Fibroblast of skin of back (primary cell): ENCODE results near the gene SCAF8.
"Not testable (repeated sequence)": the region's sequence is repeated elsewhere in the genome, so short reads cannot be mapped to it uniquely, and the experiment has no call there.

Experiments used
- DNase-seq: peaks from one replicate; pipeline ENCODE4 v3.0.0-alpha.2; 2013

SCAF8 gene

DNA sequence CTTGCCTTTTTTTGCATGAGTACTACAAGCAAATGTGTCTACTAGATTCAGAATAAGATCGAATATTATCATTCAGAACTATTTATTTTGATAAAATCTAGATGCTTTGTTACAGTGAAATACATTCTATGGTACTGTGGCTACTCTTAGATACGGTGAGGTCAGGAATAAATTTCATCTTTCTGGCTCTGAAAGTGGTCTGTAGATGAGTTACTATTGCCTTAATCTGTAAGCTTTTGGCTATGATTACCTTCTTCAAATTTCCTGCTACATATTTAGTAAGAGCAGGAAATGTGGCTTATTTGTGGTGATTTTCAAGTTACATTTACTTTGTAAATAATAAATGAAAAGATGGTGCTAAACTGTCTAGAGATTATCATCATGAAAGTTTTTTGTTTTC is 50.0 kb downstream of the SCAF8 start:
- DNase-seq = no peak

- DNase-seq = no peak
Observed at GRCh38 chr6:154785075-154785474, 51.9 kb downstream of the SCAF8 start.

GRCh38 chr6:154786144-154786868 is 53.1 kb downstream of the SCAF8 start:
- DNase-seq = no peak

DNA sequence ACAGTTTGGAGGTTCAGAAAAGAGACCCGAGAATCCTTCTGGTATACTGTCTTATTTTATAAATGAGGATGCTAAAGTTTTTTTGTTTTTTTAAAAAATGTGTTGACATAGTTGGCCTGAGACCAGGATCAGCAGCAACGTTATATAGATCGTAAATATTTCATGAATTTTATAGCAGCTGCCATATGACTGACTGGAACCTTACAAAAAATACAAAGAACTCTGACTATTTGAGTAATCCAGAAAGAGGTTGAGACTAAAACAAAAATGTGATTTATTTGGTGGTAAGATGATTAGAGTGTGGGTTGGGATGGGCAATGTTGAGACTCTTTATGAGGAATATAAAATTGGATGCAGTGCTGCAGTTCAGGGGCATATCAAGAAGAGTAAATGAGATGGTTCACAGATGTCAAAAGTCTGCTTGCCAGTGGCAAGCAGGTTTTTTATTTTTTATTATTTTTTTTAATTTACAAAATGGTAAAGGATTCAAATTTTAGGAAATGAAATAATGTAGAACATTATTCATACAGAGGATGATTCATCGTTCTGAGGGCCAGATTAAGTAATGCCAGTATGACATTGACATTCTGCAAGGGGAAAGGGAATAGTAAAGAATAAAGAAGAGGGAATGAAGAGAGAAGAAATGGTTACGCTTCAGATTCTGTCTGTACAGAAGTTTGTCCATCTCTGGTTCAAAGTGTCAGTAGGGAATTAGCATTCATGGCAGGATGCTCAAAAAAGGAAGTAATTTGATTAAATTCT is 58.5 kb downstream of the SCAF8 start:
- peak; percentile 39 for DNase-seq

- no peak for DNase-seq
Observed at GRCh38 chr6:154792325-154792724, 59.1 kb downstream of the SCAF8 start.

- peak; percentile 16 for DNase-seq
Observed at GRCh38 chr6:154792761-154793160, 59.5 kb downstream of the SCAF8 start.

DNA sequence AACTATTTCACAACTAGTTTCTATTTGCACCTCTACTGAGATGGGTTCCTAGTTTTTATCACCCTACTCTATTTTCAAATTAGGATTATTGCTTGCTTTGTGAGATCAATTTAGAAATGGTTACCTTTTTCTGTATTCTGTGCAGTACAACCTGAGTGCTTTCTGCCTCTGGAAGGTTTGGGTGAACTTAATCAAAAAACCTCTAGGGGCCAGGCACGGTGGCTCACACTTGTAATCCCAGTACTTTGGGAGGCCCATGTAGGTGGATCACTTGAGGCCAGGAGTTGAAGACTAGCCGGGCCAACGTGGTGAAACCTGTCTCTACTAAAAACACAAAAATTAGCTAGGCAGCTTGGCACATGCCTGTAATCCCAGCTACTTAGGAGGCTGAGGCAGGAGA is 63.3 kb downstream of the SCAF8 start:
- no peak for DNase-seq

- no peak for DNase-seq
Observed at GRCh38 chr6:154797857-154798256, 64.6 kb downstream of the SCAF8 start.

- no peak for DNase-seq
Observed at GRCh38 chr6:154800338-154800737, 67.1 kb downstream of the SCAF8 start.

DNA sequence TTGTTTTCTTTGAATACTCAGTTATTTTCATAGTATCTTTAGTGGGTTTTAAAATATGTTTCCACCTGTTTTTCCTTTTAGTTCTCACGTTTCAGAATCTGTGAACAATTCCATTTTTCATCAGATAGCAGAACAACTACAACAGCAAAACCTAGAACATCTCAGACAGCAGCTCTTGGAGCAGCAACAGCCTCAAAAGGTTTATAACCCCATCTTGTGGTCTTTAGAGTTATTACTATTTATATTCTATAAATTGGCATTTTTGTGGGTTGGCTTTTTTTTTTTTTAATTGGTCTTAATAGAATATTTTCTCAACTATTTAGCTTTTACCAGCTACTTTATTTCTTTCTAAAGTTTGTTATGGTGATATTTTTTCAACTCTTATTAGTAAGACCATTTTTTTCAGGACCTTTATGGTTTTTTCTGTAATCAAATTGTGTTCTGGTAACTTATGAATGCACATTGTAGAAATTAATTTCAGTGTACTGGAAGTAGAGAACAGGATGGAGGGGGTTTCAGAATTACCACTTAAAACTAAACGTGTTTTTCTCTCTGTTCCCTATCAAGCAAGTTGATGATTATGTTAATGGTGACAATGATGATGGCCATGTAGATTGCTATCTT is 72.2 kb downstream of the SCAF8 start:
- peak; percentile 49 for DNase-seq

DNA sequence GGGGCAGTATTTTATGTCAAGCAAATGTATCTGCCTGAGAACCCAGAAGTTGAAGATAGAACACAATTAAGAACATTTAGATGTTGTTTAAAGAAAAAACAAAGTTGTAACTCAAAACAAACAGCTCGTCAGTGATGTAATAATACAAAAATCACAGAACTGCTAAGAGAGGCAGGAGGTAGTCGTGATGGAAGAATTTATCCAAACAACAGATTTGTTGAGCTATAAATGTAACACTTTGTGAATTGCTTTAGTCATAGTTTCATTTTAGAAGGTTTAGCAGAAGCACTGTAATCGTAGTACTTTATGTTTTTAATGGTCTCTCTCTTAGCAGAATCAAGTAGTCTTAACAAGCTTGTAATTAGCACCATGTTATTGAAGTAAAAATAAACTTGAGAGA is 73.6 kb downstream of the SCAF8 start:
- DNase-seq = peak; percentile 21

GRCh38 chr6:154811663-154812062 is 78.4 kb downstream of the SCAF8 start:
- not testable (repeated sequence) for DNase-seq

GRCh38 chr6:154814063-154814462 is 80.8 kb downstream of the SCAF8 start:
- no peak for DNase-seq

GRCh38 chr6:154815938-154816820 is 83.0 kb downstream of the SCAF8 start:
- DNase-seq = peak; percentile 62

- no peak for DNase-seq
Observed at GRCh38 chr6:154821099-154821498, 87.9 kb downstream of the SCAF8 start.

GRCh38 chr6:154821638-154822037 is 88.4 kb downstream of the SCAF8 start:
- DNase-seq = no peak

- DNase-seq = no peak
Observed at GRCh38 chr6:154822947-154823558, 89.8 kb downstream of the SCAF8 start.

GRCh38 chr6:154824076-154824475 is 90.9 kb downstream of the SCAF8 start:
- peak; percentile 15 for DNase-seq

- DNase-seq = no peak
Observed at GRCh38 chr6:154829970-154830369, 96.8 kb downstream of the SCAF8 start.

- no peak for DNase-seq
Observed at GRCh38 chr6:154830771-154831170, 97.6 kb downstream of the SCAF8 start.

DNA sequence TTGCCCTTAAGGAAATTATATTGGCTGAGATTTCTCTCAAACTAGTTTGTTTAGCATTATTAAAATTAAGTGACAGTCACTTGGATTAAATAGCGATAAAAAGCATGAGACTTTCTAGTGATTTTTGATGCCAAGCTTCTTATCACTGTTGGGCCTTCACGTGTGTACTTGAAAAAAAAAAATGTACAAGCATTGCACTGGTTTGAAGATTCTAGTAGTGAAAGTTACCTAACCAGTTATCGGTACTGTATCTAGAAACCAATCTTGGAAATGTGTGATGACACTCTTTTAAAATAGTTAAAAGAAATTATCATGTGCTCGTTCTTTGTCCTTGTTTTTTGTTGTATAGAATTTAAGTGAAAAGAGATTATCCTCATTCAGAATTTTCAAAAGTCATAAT is 102.1 kb downstream of the SCAF8 start:
- no peak for DNase-seq

DNA sequence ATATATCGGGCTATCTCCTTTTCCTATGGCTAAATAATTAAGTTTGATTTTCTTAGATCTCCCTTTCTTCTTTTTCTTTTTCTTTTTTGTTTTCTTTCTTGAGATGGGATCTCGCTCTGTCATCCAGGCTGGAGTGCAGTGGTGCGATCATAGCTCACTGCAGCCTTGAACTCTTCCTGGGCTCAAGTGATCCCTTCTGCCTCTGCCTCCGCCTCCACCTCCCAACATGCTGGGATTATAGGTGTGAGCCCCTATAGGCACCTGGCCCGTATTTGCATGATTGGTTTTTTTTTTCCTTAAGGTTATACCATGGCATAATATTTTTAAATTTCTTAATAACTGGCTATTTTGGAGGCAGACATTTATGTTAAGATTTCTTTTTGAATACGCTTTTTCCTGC is 106.3 kb downstream of the SCAF8 start:
- no peak for DNase-seq
